Osteoblast (primary cell): ENCODE measurements around the gene TSPAN3. TPM values are rescaled to one million over a fixed set of nuclear protein-coding genes. Genes with fewer than 3 reads are reported as not detected.

ENCODE experiments used
- DNase-seq: peaks from one replicate; pipeline ENCODE4 v3.0.0; 2011; ENCODE audit warnings: low spot score, mixed read lengths; ENCODE audit not compliant: insufficient read length; ENCODE audit errors: missing footprints
- H2AFZ ChIP-seq: 2 replicates; pipeline ENCODE4 v1.6.0; 2011; ENCODE audit warnings: mild to moderate bottlenecking, low read length
- H3K27ac ChIP-seq: 2 replicates; pipeline ENCODE4 v1.5.1; 2011; ENCODE audit warnings: mild to moderate bottlenecking, low read depth, low read length, moderate library complexity
- H3K27me3 ChIP-seq: 2 replicates; pipeline ENCODE4 v1.6.0; 2012; ENCODE audit warnings: mild to moderate bottlenecking, control low read depth, inconsistent platforms, low read length, moderate library complexity; ENCODE audit not compliant: insufficient read depth
- H3K36me3 ChIP-seq: 2 replicates; pipeline ENCODE4 v1.5.1; 2011; ENCODE audit warnings: mild to moderate bottlenecking, low read length, control low read depth, moderate library complexity; ENCODE audit not compliant: insufficient read depth
- H3K4me1 ChIP-seq: 2 replicates; pipeline ENCODE4 v1.5.1; 2011; ENCODE audit warnings: mild to moderate bottlenecking, low read length, control low read depth, moderate library complexity; ENCODE audit not compliant: insufficient read depth
- H3K4me2 ChIP-seq: 2 replicates; pipeline ENCODE4 v1.6.0; 2011; ENCODE audit warnings: mild to moderate bottlenecking, low read length; ENCODE audit not compliant: insufficient read depth
- H3K4me3 ChIP-seq: fragments of 200-600 bp; sonication (generic); 3 replicates; pipeline ENCODE4 v1.5.1; 2012; ENCODE audit warnings: mild to moderate bottlenecking, low read length, inconsistent platforms; ENCODE audit not compliant: insufficient read depth
- H3K79me2 ChIP-seq: 2 replicates; pipeline ENCODE4 v1.6.0; 2012; ENCODE audit warnings: mild to moderate bottlenecking, low read length, control low read depth, inconsistent platforms; ENCODE audit not compliant: insufficient read depth
- H3K9me3 ChIP-seq: 2 replicates; pipeline ENCODE4 v1.5.1; 2011; ENCODE audit warnings: low read depth, low read length, control low read depth
- H4K20me1 ChIP-seq: 2 replicates; pipeline ENCODE4 v1.6.0; 2012; ENCODE audit warnings: mild to moderate bottlenecking, low read length, control low read depth; ENCODE audit not compliant: insufficient read depth
- CTCF ChIP-seq: IDR thresholded peaks from 2 replicates; pipeline ENCODE4 v1.5.1; 2011; ENCODE audit warnings: mild to moderate bottlenecking, low read depth, low read length, moderate library complexity; ENCODE audit errors: extremely low read depth
- total RNA-seq: library from RNA; depleted of rRNA; stranded (reverse); fragments of >200 nt; gene quantifications from 2 replicates; pipeline ENCODE4 v1.2.3, GENCODE V29; 2012

TSPAN3 gene
- total RNA-seq, 1 donor, result 235 TPM

- Histone ChIP-seq H3K9me3 (no peaks in the 10 kb centered on the region), H3K4me1 (no peaks in the 10 kb centered on the region), H3K4me2 (no peak overlapping the region), H3K27ac (no peak overlapping the region), H2AFZ (no peak overlapping the region), H4K20me1 (no peaks in the 10 kb centered on the region), H3K4me3 (no peak overlapping the region), H3K27me3 (peaks cover 3% of the 10 kb centered on the region), H3K36me3 (no peaks in the 10 kb centered on the region), H3K79me2 (no peaks in the 10 kb centered on the region)
- no peak for TF ChIP-seq CTCF
- no peak for DNase-seq
These were observed 68.5 kb downstream of the TSPAN3 start for GRCh38 chr15:77002436-77002835.

- H2AFZ ChIP-seq, result no peak overlapping the region
- H3K36me3 ChIP-seq, result no peaks in the 10 kb centered on the region
- no peaks in the 10 kb centered on the region for H3K9me3 ChIP-seq
- no peak for DNase-seq
- H3K4me3 ChIP-seq, result no peak overlapping the region
- no peak for TF ChIP-seq CTCF
- H3K27me3 ChIP-seq, result peaks cover 3% of the 10 kb centered on the region
- no peak overlapping the region for H3K27ac ChIP-seq
- H3K79me2 ChIP-seq, result no peaks in the 10 kb centered on the region
- H4K20me1 ChIP-seq, result no peaks in the 10 kb centered on the region
- no peak overlapping the region for H3K4me2 ChIP-seq
- H3K4me1 ChIP-seq, result peaks cover under 1% of the 10 kb centered on the region
These were observed 68.9 kb downstream of the TSPAN3 start for GRCh38 chr15:77001966-77002365.

GRCh38 chr15:77001351-77001750 lies 69.6 kb downstream of the TSPAN3 start:
- Histone ChIP-seq H3K27ac (no peak overlapping the region), H3K36me3 (no peaks in the 10 kb centered on the region), H3K9me3 (no peaks in the 10 kb centered on the region), H2AFZ (no peak overlapping the region), H3K4me3 (no peak overlapping the region), H3K27me3 (no peaks in the 10 kb centered on the region), H3K79me2 (no peaks in the 10 kb centered on the region), H3K4me2 (no peak overlapping the region), H4K20me1 (no peaks in the 10 kb centered on the region), H3K4me1 (peaks cover 6% of the 10 kb centered on the region)
- no peak for TF ChIP-seq CTCF
- no peak for DNase-seq

GRCh38 chr15:76999996-77000395 lies 70.9 kb downstream of the TSPAN3 start:
- Histone ChIP-seq H3K36me3 (no peaks in the 10 kb centered on the region), H3K27ac (no peak overlapping the region), H3K9me3 (no peaks in the 10 kb centered on the region), H3K4me3 (no peak overlapping the region), H3K4me2 (no peak overlapping the region), H3K4me1 (peaks cover 9% of the 10 kb centered on the region), H4K20me1 (no peaks in the 10 kb centered on the region), H3K27me3 (no peaks in the 10 kb centered on the region), H3K79me2 (no peaks in the 10 kb centered on the region), H2AFZ (no peak overlapping the region)
- no peak for TF ChIP-seq CTCF
- DNase-seq, result no peak
